Measurements from ENCODE around the gene IQGAP2.

Gene IQGAP2

DNA sequence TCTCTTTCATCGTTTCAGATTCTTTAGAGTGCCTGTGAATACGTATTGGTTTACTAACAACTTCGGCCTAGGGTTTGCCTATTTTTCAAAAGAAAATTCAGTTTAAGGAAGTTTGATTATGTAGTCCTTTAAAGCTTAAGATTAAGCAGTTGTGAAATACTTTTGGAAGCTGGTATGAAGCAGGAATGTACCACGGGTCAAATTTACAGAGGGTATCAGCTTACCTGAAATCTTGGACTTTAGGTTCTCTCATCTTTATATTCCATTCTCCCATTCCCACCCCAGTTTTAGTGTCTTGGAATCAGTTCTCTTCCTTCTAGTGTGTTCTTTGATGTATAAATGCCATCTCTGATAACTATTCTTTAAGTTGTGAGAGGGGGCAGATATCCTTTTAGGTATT, 53.2 kb downstream of the IQGAP2 start:
- DNase-seq, result no peak

DNA sequence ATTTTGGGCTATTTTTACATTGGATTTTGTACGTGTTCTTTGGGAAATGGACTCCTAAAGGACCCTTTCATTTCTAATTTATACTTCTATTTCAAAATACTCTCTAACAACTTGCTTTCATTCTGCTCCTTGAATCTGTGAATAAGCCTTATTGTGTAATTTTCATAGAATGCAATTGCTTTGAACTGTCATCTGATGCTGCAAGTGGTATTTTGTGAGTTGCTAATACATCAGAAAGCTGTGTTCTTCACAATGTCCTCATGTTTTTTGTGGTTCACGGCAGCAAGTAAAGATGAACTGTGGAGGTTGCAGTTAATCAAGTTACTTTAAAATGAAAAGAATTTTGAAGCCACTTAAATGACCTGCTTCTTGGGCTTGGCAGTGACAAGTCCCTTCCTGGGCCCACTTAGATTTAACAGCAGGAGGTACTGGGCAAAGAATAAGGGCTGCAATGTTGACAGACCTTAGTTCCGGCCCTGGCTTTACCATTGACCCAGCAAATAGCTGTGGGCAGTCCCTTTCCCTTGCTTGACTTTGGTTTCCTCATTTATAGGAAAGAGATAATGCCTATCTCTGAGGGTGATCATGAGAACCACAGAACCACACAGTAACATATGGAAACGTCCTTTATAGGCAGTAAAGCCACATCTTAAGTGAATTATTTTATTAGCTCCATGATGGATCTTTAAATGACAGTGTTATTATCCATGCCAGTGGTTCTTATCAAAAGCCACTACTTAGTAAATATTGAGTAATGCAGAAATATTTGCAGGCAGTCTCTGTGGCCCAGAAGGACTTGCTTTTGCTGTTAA, 54.8 kb downstream of the IQGAP2 start:
- DNase-seq, result no peak

DNA sequence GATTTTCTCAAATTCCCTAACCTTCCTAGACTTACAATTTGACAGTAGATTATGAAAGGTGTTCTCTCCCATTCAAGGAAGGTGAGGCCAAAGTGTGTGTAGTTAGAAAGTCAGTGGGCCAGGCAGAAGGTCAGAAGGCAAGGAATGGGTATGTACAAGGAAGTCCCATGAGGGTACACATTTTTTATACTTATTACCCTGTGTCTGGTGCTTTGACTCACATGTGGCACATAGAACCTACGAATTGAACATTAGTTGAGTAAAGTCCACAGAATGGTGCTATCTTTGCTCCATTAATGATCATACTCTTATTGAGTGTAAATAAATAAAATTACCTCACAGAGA, 55.4 kb downstream of the IQGAP2 start:
- DNase-seq, result no peak

DNA sequence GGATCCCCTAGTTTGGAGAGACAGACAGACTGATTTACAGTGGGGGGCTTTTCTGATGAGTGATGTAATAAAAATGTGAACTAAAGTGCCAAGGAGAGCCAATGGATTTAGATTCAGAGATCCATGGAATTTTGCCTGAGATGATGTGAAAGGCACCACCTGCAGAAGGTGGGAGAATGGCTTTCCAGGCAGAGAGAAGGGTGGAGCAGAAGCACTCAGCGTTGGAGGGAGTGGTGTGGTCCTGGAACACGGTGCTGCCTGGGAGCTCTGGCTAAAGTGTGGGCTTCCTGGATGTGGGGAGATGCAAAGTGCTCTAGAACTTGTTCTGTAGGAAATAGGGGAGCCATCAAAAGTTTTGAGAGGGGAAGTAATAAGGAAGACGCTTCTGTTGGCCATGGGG, 57.0 kb downstream of the IQGAP2 start:
- DNase-seq, result no peak

DNA sequence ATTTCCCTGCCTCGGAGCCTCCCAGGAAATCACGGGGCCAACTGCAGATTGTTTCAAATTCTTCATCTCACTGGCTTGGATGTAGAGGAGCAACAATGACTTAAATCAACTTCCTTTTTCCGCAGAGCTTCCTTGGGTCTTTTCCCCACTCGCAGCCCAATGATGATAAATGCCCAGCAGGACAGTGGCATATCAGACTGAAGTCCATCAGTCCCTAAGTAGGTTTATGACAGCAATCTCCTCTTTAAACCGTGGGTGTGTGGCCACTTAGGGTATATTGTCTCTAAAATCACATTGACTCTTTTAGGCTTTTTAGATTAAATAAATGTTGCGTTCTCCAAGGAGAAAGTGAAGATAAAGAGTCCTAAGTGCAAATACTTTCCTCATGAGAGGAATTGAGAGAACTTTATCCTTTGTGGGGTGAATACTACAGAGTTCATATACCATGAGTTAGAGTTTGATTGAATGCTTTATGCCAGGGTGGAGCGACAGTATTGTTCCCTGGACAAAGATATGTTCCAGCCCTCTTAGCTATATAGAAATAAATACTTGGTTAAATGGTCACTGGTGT, 59.1 kb downstream of the IQGAP2 start:
- no peak for DNase-seq

DNA sequence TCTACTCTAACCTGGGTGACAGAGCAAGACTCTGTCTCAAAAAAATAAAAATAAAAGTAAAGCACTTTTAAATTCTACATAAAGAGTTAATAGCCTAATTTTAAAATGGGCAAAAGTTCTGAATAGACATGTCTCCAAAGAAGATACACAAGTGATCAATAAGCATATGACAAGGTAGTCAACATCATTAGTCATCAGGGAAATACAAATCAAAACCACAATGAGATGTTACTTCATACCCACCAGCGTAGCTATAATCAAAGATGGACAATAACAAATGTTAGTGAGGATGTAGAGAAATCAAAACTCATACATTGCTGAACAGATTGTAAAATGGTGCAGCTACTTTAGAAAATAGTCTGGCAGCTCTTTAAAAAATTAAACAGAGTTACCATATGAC, 64.1 kb downstream of the IQGAP2 start:
- DNase-seq, result no peak

DNA sequence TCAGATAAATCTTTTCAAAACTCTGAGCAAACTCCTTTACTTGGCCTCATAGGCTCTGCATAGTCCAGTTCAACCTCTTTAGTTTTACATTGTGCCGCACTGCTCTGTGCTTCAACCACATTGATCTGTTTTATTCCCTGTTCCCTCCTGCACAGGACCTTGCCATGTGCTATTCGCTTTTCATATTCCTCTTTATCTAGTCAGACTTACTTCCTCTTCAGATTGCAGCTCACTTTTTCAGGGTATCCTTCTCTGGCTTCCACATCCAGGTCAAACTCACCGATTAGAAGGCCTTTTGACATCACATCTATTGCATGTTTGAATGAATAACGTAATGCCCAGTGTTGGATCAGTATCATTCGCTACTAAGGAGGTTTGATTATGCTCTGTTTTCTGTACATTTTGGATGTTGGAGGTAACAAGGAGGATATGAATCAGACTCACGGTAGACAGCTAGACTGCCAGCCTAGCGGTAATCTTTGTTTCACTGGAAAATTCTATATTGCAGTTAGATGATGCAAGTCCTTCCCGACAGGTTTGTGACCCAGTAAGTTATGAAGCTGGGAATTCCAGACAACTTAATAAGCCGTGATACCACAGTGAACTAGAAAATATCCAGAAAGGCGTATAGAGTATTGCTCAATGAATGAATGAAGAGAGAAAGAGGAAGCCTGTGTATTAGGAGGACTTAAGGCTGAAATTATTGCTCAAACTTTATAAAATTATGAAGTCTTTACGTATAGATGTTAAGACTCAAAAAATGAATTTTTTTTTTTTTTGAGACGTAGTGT, 65.7 kb downstream of the IQGAP2 start:
- no peak for DNase-seq

DNA sequence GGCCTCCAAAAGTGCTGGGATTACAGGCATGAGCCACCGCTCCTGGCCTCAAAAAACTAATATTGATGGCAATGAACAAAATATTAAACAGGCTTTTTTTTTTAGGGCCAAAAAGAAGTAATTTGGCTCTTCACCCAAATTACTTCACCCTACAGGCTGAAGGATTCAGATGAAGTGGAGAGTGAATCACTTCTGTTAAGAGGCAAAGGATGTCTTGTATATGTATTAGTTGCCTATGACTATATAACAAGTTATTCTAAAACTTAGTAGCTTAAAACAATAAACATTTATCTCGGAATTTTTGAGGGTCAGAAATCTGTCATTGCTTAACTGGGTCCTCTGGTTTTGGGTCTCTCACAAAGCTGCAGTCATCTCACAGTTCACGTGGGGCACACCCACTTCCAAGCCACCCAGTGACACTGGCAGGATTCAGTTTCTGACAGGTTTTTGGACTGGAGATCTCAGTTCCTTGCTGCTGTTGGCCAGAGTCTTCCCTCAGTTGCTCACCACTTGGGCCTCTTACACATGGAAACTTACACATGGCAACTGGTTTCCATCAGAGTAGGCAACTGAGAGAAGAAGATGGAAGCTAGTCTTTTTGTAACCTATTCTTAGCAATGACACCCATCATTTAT, 66.7 kb downstream of the IQGAP2 start:
- peak; percentile 52 for DNase-seq

DNA sequence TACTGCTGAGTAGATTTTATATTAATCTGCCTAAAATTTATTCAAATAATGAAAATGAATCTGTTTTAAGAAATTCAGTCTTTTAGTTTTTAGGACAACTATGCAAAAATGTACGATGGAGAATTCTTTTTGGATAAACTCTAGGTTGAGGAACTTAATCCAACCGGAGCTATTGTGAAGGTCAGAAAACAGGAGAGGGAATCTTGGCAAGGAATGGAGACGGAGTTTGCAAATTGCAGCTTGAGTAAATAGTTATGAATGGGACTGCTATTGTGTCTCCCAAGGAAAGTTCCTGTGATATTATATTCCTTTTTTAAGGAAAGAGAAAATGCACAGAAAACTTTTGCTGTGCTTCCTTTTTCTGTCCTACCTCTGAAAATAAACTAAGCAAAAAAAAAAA, 67.9 kb downstream of the IQGAP2 start:
- no peak for DNase-seq

DNA sequence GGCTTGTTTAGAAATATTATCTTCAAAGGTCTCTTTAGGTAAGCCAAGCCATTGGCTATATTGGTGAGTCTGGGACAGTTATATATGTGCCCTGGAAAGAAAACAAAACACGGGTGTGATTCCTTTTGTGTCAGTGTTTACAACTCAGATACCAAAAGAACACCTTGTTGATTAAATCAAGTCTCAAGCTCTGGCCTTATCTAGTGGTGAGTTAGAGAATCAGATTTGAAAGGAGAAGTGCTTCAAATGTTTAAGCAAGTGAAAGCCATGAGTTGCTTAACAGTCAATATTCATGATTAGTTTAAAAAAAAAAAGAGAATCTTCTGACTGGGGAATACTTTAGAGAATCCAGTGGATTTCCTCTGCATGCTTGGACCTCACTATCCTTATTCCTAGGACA, 68.3 kb downstream of the IQGAP2 start:
- no peak for DNase-seq

DNA sequence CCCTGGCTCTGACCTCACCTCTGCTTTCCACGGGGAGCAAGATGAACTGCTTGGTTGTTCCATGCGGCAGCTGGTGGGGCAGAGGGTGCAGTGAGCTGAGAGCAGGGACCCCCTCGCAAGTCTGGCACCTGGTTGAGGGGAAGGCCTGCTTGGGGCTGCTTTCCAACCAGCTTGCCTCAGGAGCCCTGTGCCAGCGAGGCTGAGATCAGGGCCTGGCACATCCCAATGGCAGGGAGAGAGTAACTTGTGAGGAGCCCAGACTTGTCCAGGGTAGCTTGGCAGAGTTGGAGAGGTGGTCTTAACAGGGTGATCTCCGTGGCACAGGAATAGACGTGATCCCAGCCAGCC, 68.9 kb downstream of the IQGAP2 start:
- no peak for DNase-seq

DNA sequence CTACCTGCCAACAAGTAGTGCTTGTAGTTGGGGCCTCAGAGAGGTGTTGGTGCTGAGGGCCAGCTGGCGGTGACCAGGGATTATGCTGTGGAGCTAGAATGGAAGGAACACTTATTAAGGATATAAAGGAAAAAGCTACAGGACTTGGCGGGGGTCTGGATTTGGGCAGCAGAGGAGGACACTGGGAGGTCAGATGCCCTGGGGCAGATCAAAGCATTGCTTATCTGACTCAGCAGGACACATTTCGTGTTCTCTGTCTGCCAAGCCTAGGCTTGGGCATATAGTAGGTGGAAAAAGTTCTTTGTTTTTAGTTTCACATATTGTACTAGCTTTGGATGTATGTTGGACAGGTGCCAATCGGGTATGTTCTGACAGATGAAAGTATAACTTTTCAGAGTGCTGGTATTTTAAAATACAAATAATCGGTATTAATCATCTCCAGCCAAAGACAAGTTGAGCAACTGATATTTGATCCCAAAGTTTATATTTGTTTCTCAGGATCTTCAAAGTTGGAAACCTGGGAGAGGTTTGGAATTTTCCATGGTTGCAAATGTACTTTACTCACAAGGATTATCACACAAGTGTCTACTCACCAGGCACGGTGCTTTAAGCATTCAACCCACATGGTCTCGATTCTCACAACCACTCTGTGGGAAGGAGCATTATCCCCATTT, 69.4 kb downstream of the IQGAP2 start:
- peak; percentile 18 for DNase-seq

DNA sequence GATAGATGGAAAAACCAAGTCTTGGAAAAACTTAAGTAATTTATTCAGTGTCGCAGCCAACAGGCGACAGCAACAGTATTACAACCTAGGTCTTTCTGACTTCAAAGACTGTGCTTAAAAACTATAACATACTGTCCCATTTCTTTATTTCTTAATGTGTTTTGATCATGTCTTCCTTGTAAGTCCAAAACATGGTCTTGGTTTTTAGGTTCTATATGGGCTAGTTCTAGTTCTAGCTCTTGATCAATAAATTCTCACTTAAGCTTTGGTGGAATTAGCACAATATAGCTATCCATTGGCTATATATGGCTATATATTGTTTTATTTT, 69.9 kb downstream of the IQGAP2 start:
- DNase-seq, result no peak

DNA sequence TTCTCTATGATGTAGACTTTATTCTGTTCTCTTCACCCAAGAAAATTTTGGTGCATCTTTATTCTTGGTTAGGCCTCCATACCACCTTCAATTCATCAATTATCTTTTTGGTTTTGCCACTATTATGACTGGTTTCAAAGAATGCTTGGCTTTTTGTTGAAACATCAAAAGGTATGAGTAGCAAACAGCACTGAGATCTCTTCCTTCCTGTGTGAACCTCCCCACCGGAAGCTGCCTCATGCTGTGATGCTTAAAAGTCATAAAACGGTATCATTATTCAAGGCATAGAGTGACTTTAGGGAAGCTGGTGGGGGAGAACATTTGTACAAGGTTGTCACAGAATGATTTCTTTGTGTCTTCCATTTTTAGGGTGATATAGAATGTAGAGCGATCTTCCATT, 70.6 kb downstream of the IQGAP2 start:
- DNase-seq, result peak; percentile 79

DNA sequence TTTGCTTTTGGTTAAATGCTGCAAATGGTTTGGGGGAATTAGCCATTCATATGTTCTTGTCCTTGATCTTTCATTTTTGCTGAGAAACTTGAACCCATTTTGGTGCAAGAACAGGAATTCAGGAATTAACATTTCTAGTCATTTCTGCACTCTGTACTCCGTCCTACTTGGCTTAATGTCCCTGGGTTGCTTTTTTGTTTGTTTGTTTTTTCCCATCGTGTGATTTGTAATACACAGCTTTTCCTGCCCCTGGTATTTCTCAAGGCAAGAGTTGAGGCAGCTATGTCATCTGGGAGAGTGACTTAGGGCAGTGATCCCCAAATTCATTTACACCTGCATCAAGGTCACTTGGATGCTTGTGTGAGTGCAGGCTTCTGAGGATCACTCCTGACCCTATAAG, 71.3 kb downstream of the IQGAP2 start:
- no peak for DNase-seq

DNA sequence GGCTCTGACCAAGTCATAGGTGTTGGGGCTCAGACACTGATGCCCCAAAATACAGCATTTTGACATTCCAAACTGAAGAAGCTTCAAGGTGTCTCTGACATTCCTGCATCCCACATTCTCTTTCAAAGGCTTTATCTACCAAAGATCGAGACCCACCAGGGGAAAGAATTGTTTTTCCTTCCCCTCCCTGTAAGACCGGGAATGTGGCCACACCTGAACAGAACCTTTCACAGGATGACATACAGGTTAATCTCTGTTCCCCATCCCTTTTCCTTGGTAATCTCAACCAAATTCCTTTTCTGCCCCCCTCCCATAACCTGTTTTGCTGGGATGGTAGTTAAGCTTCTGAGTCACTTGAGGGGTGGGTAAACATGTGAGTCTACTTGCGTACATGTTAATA, 72.3 kb downstream of the IQGAP2 start:
- no peak for DNase-seq

DNA sequence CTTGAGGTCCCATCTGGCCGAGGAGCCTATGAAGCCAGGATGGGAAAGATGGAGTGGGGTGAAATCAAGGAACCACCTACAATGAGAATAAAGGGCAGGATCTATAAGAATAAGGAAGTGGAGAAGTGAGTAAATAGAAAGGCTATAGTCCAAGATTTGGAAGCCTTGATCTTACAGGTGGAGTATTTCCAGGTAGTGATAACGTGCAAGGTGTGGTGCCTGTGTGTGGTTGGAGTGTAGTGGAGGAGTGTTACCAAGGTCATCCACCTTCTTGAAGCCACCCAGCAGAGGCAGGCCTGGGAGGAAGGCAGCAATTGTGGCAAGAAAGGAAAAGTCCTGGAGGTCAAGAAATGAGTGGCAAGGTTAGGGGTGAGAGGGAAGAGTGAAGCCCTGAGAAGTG, 72.9 kb downstream of the IQGAP2 start:
- DNase-seq, result no peak

DNA sequence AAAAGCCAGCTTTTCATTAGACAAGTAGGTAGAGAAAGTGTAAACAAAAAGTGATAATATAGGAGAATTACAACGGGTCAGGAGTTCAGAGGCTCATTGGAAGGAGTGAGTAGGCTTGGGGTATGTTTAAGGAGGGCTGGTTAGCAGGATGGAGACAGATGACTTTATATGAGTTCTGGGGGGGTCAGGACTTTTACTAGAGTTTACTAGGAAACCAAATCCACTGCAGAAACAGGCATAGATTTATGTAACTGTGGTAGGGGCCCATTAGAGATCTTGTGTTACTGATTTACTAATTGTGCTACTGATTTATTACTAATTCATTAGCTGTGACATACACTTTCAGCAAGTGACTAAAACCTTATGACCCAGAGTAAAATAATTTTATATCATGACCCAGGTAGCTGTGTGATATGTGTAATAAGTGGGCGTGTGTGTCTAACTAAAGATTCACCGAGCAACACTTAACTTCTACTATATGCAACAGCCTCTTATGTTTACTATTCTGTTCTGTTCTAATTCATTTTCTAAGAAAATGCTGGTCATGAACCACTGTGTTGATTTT, 73.5 kb downstream of the IQGAP2 start:
- DNase-seq, result no peak

DNA sequence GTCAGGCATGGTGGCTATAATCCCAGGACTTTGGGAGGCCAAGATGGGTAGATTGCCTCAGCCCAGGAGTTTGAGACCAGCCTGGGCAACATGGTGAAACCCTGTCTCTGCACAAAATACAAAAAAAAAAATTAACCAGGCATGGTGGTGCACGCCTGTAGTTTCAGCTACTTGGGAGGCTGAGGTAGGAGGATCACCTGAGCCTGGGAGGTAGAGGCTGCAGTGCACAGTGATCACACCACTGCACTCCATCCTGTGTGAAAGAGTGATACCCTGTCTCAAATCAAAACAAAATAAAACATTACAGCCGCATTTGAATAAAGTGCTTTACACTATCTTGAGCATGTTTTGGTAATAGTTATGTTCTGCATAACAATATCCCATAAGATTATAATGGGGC, 74.0 kb downstream of the IQGAP2 start:
- DNase-seq, result no peak

DNA sequence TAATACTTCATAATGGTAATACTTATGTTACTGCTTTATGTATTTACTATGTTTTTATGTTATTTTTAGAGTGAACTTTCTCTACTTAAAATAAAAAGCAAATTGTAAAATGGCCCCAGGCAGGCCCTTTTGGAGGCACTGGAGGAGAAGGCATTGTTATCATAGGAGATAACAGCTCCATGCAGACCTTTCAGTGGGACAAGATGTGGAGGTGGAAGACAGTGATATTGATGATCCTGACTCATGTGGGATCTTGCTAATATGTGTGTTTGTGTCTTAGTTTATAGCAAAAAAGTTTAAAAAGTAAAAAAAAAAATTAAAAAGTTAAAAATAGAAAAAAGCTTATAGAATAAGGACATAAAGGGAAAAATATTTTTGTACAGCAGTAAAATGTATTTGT, 74.5 kb downstream of the IQGAP2 start:
- DNase-seq, result no peak

DNA sequence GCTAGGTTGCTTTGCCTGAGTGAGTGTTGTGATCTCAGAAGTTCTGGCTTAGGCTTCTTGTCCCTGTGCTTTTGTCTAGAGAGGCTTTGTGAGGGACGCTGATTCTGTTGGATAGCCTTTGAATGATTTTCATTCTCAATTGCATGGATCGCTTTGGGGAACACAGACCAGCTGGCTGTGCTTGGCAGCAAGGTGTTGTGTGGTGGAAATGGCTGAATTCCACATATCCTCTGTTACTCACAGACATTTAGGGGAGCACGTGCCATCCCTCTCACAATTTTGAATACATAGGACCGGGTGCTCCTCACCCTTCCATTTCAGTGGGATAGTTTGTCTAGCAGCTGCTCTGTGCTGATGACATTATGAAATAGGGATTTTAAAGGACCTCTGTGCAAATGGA, 76.2 kb downstream of the IQGAP2 start:
- DNase-seq, result no peak

DNA sequence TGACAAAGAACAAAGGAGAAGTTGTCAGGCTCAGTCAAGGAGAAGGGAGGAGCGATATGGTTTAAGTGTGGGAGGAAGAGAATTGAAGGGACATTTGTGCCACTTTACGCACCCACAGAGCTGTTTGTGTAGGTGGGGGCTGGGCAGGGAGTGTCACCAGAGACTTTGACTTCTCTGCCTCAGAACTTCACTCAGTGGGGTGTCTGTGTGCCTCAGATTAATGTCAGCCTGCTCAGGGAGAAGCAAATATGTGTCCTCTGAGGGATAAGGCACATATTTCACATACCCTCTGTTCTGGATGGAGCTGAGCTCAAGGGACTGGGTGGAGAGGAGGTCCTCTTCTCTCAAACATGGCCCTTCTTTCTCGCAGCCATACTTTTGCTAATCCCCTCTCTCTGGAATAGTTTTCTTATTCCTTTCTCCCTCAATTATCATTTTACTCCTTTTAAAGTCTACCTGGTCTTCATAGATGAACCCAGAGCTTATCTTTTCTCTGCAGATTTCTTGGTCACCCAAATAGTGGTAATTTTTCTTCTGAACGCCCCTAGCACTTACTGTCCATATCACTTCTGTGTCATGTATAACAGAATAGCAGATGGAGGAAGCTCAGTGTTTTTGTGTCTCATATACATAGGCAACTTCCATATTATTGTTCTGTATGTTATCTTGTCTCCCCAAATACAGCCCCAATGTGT, 77.0 kb downstream of the IQGAP2 start:
- no peak for DNase-seq

DNA sequence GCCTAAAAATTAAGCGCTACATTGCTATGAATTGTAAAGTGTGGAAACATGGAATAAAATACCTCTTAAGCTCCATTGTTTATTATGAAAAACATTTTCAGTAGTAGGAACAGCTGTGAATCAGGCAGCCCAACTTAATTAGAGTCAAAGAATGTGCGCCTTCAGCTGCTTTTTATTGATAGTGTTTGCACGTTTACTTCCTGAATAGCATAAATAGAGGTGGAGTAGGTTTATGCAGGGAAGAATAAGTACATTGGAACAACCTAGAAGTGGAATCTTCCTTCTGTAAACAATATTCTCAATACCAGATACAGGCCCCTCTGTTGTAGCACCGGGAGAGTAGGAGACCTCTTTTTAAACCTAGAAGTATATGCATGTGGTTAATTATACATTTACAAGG, 79.9 kb downstream of the IQGAP2 start:
- DNase-seq, result no peak
